Adrenal gland (tissue), 5 donors: ENCODE measurements around the gene RNASEL.

Experiments used
- CTCF ChIP-seq, 6 experiments: fragments of 450-650 bp in 4 of 6; fragments of 200-600 bp in 2 of 6; sonication (generic) in 1 of 6; IDR thresholded peaks; 1 replicate in 5 of 6; 2 replicates in 1 of 6; pipeline versions ENCODE4 v1.5.1 to v1.8.0; 2016 to 2021; ENCODE audit warnings: antibody characterized with exemption in 6 of 6, mild to moderate bottlenecking in 2 of 6, moderate library complexity in 1 of 6
- POLR2A ChIP-seq, 2 donors: fragments of 450-650 bp; IDR thresholded peaks; one replicate each; pipeline ENCODE4 v1.6.1; 2017; ENCODE audit warnings: antibody characterized with exemption in 2 of 2, mild to moderate bottlenecking in 2 of 2, moderate library complexity in 1 of 2
- donor health status: DM: no; HTN: no; CAD: no.

GRCh38 chr1:182570611-182570970 lies 18.5 kb downstream of the RNASEL start:
- TF ChIP-seq CTCF (IDR thresholded peaks at IDR 0.05) (no peak), POLR2A (IDR thresholded peaks at IDR 0.05) (no peak)
